Ovary (tissue), 9 donors: ENCODE results near the gene DKK3. TPM values are rescaled to one million over a fixed set of nuclear protein-coding genes. Genes with fewer than 3 reads are reported as not detected.

ENCODE experiments used
- DNase-seq, 5 donors: peaks; one replicate each; pipeline ENCODE4 v3.0.0-alpha.2; 2019 to 2020
- H3K27ac ChIP-seq, 2 donors: fragments of 200-600 bp; one replicate each; pipeline versions ENCODE4 v1.5.1 to v1.8.0; 2019 to 2022
- H3K27me3 ChIP-seq: fragments of 200-600 bp; one replicate; pipeline ENCODE4 v1.8.0; 2022
- H3K36me3 ChIP-seq: fragments of 200-600 bp; sonication (generic); one replicate; pipeline ENCODE4 v1.5.1; 2019
- H3K4me1 ChIP-seq: one replicate; pipeline ENCODE4 v1.8.1; 2013; ENCODE audit warnings: mild to moderate bottlenecking, moderate library complexity; ENCODE audit not compliant: insufficient read depth
- H3K4me3 ChIP-seq: fragments of 200-600 bp; sonication (generic); one replicate; pipeline ENCODE4 v1.5.1; 2017
- H3K9me3 ChIP-seq, 2 donors: fragments of 200-600 bp in 1 of 2; sonication (generic) in 1 of 2; one replicate each; pipeline versions ENCODE4 v1.5.1 to v1.8.1; 2013 to 2019; ENCODE audit warnings: mild to moderate bottlenecking in 1 of 2, moderate library complexity in 1 of 2
- EP300 ChIP-seq: sonication (generic); formaldehyde crosslinking; IDR thresholded peaks from one replicate; pipeline ENCODE4 v1.6.1; 2017; ENCODE audit warnings: antibody characterized with exemption
- POLR2A ChIP-seq: fragments of 450-650 bp; IDR thresholded peaks from one replicate; pipeline ENCODE4 v1.6.1; 2017; ENCODE audit warnings: antibody characterized with exemption, mild to moderate bottlenecking, moderate library complexity
- WGBS, 3 donors: extraction: QIAGEN DNeasy Blood & Tissue Kit in 1 of 3; methylation state at CpG; one replicate each; pipeline versions ENCODE4 v1.1.5 to v1.1.7; 2013 to 2017; 5-methylcytosine and 5-hydroxymethylcytosine counted together
- intact Hi-C, 4 donors: fragments of 100-400 bp; cut with DNase I; formaldehyde crosslinking; loops; one replicate each; pipeline versions ENCODE4 v1.11.0 to v1.15.1; 2022 to 2023
- polyA plus RNA-seq, 2 donors: library from polyadenylated mRNA; stranded (reverse); fragments of 200-250 nt in 1 of 2; fragments of 350-450 nt in 1 of 2; fragmentation: Illumina TruSeq in 1 of 2; extraction: RNeasy Lipid Tissue Mini Kit (QIAGEN cat#74804) in 1 of 2; gene quantifications; one replicate each; pipeline ENCODE4 v1.2.3, GENCODE V29; 2013 to 2014
- total RNA-seq, 7 donors: library from RNA; depleted of rRNA in 2 of 7; stranded (reverse); fragments of >200 nt in 2 of 7; fragmentation: NEBNext Ultra II Directional in 3 of 7; extraction: Animal tissue kit (Norgen Biotek cat#: 25700) in 3 of 7; gene quantifications; one replicate each; pipeline versions ENCODE4 v1.1.0 to v1.2.4, GENCODE V29; 2016 to 2023
- TF ChIP-seq, protein P1 (sequence below), 3 donors: fragments of 450-650 bp in 2 of 3; fragments of 200-600 bp in 1 of 3; IDR thresholded peaks; one replicate each; pipeline versions ENCODE4 v1.5.1 to v1.8.0; 2016 to 2022; ENCODE audit warnings: antibody characterized with exemption in 3 of 3, mild to moderate bottlenecking in 1 of 3
- donor health status: DM: no; HTN: no; CAD: no; lungs with moderate emphysema.
- donor health status: DM: no; HTN: no; CAD: no.
- donor health status: Bipolar disorder and iron deficiency.
- donor health status: DM: yes; HTN: yes; CAD: no.
- donor health status: DM: no; HTN: no; CAD: no.
- donor health status: DM: yes; HTN: yes; CAD: no.

The DKK3 gene
- total and polyA plus RNA-seq, 9 donors, result 33.9 to 255 (median 62.8) TPM

DNA sequence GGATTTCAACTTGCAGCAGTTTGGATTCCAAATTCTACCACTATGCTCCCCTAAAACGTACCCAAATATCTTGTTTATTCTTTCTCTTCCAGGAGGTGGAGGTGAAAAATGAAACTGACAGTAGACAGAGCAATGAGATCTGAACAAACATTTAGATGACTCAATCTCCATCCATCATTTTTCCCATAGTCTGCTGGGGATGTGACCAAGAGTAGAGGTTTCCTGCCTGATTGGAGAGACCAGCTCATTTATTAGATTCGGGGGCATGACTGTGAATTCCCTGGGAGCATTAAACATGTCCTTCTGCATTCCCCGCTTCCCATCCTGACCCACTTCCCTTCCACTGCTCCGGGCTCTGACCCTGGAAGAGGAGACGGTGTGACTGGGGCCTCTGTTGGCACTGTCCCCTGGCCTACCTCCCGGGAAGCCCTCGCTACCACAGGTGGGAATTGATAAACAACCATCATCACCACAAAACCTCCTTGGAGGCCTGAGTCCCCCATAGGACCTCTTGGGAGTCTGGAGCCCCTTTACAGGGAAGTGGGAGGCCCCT lies 20.3 kb downstream of the DKK3 start:
- TF ChIP-seq, protein P1, sequence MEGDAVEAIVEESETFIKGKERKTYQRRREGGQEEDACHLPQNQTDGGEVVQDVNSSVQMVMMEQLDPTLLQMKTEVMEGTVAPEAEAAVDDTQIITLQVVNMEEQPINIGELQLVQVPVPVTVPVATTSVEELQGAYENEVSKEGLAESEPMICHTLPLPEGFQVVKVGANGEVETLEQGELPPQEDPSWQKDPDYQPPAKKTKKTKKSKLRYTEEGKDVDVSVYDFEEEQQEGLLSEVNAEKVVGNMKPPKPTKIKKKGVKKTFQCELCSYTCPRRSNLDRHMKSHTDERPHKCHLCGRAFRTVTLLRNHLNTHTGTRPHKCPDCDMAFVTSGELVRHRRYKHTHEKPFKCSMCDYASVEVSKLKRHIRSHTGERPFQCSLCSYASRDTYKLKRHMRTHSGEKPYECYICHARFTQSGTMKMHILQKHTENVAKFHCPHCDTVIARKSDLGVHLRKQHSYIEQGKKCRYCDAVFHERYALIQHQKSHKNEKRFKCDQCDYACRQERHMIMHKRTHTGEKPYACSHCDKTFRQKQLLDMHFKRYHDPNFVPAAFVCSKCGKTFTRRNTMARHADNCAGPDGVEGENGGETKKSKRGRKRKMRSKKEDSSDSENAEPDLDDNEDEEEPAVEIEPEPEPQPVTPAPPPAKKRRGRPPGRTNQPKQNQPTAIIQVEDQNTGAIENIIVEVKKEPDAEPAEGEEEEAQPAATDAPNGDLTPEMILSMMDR (IDR thresholded peaks at IDR 0.05), result no peak
- TF ChIP-seq POLR2A, result no peak
- no peak for TF ChIP-seq EP300
- intact Hi-C loops, result no loop called here
- H3K27ac ChIP-seq, result no peak overlapping the region

DNA sequence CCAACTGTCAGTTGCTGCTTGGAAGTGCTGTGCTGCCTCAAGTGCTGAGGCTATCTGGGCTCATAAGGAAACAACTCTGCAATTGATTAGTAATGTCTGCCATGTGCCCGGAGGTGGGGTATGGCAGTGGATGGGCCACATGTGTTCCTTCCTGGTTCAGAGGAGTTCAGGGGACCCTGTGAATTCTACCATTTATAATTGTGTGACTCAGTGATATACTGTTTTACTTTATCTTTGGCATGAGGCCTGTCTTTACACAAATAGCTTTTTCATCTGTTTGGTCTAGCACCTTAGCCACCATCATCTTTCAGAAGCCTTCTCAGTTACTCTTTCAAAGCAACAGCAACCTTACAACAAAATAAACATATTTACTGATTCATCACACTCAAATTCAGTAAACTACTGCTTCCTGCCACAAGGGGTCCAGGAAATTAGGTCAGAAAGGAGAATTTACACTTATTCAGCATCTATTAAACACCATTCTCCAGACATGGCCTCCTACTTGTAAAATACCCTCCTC lies 20.9 kb downstream of the DKK3 start:
- Histone ChIP-seq H3K9me3 (no peaks in the 10 kb centered on the region), H3K27me3 (no peaks in the 10 kb centered on the region), H3K4me3 (no peak overlapping the region), H3K4me1 (no peaks in the 10 kb centered on the region), H3K36me3 (no peaks in the 10 kb centered on the region), H3K27ac (no peak overlapping the region)
- DNase-seq, result no peak
- 83 to 94% (median 94%) methylated on average over 1 of the region's 1 CpG for WGBS, 3 donors
- no peak for TF ChIP-seq POLR2A
- no peak for TF ChIP-seq EP300
- TF ChIP-seq, protein P1 (IDR thresholded peaks at IDR 0.05), result no peak
- intact Hi-C loops, result no loop called here

More for the DNA sequence above, 20.3 kb downstream of the DKK3 start:
- Histone ChIP-seq H3K36me3 (no peaks in the 10 kb centered on the region), H3K27me3 (no peaks in the 10 kb centered on the region), H3K9me3 (no peaks in the 10 kb centered on the region), H3K4me3 (no peak overlapping the region), H3K4me1 (no peaks in the 10 kb centered on the region)
- DNase-seq, result no peak
- 66 to 89% (median 71%) methylated on average over 7 of the region's 7 CpGs for WGBS, 3 donors

DNA sequence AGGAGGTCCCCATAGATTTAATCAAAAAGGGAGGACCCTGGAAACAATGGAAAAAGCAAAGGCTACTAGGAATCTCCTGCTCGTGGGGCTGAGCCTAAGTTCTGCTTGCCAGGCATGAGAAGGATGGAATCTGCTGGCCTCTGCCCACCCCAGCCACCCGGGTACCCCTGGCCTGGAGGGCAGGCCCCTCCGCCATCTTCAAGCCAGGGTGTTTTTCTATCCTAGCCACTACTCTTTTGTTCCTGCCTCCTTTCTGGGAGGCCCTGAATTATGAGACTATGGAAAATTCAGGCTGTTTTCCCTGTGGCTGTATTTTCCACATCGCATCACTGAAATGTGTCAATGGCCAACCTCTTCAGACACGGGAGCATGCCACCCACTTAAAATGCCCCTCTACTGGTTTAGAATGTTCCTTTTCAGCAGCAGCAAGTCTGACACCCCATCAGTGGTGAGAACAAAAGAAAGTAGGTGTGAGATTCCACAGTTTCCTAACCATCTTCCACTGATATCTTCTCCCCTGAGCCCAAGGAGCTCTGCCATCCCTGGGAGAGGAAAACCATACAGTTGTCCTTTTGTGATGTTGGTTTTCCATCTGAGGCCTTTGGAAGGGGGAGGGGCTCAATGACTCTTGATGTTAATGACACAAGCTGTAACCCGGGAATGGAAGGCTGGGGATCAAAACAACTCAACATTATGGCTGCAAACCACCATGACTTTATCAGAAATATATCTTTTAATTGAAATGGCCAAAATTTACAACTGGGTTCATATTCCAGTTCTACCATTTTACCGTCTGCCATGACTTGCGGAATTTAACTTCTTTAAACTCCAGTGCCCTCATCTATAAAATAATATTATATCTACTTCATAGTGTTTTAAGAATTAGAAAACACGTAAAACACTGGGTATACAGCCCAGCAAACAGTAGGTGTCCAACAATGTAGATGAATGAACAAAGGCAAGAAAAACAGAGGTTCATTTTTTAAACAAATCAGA lies 22.2 kb downstream of the DKK3 start:
- 85 to 88% (median 87%) methylated on average over 9 of the region's 9 CpGs for WGBS, 3 donors
- H3K4me1 ChIP-seq, result no peaks in the 10 kb centered on the region
- no peak overlapping the region for H3K4me3 ChIP-seq
- H3K9me3 ChIP-seq, result no peaks in the 10 kb centered on the region
- H3K27me3 ChIP-seq, result no peaks in the 10 kb centered on the region
- no peak for DNase-seq
- no peak overlapping the region for H3K27ac ChIP-seq
- intact Hi-C loops, result no loop called here
- H3K36me3 ChIP-seq, result no peaks in the 10 kb centered on the region
- TF ChIP-seq EP300, result no peak
- TF ChIP-seq, protein P1 (IDR thresholded peaks at IDR 0.05), result no peak
- no peak for TF ChIP-seq POLR2A

DNA sequence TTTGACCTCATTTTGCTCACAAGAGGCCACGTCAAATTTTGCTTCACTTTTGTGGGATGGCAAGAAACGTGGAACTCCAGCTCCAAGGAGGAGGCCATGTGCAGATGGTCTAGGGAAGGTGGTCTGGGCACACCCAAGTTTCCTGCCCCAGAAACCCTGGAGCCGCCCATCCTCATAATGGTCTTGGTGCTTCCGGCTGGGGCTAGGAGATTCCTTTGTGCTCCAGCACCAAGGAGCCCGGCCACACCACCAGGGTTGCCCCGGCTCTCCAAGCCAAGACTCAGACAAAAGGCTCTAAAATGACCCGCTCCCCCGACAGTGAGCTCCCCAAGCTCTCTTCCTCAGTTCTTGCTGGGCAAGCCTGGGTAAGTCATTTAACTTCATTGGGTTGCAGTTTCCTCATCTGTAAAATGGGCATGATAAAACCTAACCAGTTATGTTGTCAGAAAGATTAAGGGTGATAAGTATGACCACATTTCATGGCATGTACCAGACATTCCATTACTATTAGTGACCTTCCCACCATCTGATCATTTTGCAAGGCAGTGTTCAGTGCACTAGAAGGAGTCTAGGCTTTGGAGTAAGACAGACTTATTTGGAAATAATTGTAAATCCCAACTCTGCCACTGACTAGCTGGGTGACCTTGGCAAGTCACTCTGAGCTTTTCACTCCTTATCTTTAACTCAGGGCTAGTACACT lies 23.3 kb downstream of the DKK3 start:
- DNase-seq, result no peak
- Histone ChIP-seq H3K36me3 (no peaks in the 10 kb centered on the region), H3K4me3 (no peak overlapping the region), H3K4me1 (no peaks in the 10 kb centered on the region), H3K9me3 (no peaks in the 10 kb centered on the region), H3K27me3 (no peaks in the 10 kb centered on the region), H3K27ac (no peak overlapping the region)
- WGBS, 3 donors, result 82 to 94% (median 91%) methylated on average over 8 of the region's 8 CpGs
- TF ChIP-seq EP300 (no peak), POLR2A (no peak)
- TF ChIP-seq, protein P1 (IDR thresholded peaks at IDR 0.05), result no peak
- intact Hi-C loops, result no loop called here
